ENCODE measurements around the gene PBX1.

DNA sequence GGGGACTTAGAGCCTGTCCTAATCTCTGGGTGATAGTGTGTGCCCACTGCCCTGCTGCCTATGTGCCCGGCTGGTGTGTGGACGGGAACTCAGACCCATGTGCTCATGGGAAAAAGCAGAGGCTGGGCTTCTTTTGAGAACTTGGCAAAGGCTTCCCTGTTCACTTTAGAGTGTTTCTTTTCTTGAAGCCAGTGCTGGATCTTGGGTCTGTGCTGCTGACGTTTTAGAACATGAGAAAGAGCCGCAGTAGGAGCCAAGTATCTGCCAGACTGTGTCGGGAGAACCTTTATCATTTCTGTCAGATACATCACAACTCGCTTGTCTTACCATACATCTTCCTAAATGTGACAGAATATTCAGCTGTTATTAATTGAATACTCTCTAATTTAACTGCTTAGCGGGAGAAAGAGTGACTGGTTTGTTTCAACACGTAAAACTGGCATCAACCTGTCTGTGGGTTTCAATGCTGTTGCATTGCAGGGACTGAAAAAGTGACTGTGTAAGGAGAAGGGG, 195.2 kb downstream of the PBX1 start:
- TF ChIP-seq, protein P1, sequence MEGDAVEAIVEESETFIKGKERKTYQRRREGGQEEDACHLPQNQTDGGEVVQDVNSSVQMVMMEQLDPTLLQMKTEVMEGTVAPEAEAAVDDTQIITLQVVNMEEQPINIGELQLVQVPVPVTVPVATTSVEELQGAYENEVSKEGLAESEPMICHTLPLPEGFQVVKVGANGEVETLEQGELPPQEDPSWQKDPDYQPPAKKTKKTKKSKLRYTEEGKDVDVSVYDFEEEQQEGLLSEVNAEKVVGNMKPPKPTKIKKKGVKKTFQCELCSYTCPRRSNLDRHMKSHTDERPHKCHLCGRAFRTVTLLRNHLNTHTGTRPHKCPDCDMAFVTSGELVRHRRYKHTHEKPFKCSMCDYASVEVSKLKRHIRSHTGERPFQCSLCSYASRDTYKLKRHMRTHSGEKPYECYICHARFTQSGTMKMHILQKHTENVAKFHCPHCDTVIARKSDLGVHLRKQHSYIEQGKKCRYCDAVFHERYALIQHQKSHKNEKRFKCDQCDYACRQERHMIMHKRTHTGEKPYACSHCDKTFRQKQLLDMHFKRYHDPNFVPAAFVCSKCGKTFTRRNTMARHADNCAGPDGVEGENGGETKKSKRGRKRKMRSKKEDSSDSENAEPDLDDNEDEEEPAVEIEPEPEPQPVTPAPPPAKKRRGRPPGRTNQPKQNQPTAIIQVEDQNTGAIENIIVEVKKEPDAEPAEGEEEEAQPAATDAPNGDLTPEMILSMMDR (IDR thresholded peaks at IDR 0.05; ENCODE audit: low read depth, low read length): no peak
- TF ChIP-seq EZH2phosphoT487 (IDR thresholded peaks at IDR 0.05; ENCODE audit: low read depth): no peak

Data from OCI-LY3 (cell line).